GM10266 (cell line): Measurements from ENCODE around the gene SNRPD1.

Source experiments
- DNase-seq: peaks from one replicate; pipeline ENCODE4 v3.0.0; 2012; ENCODE audit errors: extremely low spot score
- CTCF ChIP-seq: IDR thresholded peaks from 2 replicates; pipeline ENCODE4 v1.5.1; 2012; ENCODE audit warnings: mild to moderate bottlenecking, low read depth; ENCODE audit not compliant: control insufficient read depth, insufficient read depth; ENCODE audit errors: missing control alignments

The SNRPD1 gene

DNA sequence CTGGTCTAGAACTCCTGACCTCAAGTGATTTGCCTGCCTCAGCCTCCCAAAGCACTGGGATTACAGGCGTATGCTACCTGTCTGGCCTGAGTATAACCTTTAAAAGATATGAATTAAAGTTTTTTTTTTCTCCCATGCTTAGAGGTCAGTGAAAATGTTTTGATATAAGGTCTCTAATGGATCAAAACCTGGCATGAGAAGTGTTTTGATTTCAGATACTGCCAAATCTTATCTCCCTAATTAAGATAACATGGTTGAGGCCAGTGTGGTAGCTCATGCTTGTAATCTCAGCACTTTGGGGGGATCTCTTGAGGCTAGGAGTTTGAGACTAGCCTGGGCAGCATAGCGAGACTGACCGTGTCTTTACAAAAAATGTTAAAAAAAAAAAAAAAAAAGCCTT is 41.2 kb downstream of the SNRPD1 start:
- no peak for TF ChIP-seq CTCF
- no peak for DNase-seq

DNA sequence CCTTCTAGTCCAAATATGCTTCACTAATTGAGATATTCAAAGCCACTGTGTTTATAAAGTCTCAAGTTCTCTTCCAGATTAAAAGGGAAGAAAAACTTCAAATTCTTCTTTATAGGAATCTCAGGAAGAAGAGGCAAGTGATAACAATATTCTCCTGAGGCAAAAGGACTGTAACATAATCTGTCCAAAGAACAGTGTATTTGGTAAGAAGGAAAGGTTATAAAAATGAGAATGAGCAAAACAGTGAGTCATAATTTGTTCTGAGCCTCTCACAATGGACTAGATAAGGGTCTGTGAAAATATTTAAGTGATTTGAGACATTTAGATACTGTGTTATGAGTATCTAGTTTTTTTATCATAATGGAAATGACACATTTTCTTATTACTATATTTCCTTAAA is 44.3 kb downstream of the SNRPD1 start:
- TF ChIP-seq CTCF = no peak
- no peak for DNase-seq

- DNase-seq = no peak
- TF ChIP-seq CTCF = no peak
Measured at GRCh38 chr18:21660078-21660477, 48.0 kb downstream of the SNRPD1 start.

- TF ChIP-seq CTCF = no peak
- DNase-seq = no peak
Measured at GRCh38 chr18:21662581-21662980, 50.5 kb downstream of the SNRPD1 start.

GRCh38 chr18:21663578-21663977 is 51.5 kb downstream of the SNRPD1 start:
- TF ChIP-seq CTCF = no peak
- DNase-seq = no peak

DNA sequence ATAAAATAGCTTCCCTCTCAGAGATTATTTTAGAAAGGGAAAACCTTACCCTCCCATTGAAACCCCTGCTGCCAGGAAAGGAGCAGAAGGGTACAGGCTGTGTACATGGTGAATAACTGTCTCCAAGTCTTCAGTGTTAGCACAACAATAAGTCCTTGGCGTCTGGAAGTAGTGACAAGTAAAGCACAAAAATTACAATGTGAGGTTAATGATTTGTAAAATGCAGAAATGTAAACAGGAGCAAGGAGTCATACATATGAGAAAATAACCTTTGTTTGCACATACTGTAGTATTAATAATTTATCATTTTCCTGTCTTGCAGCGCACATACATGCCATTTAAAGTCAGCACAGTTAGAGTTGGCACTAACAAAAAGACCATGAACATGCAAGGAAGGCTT is 52.0 kb downstream of the SNRPD1 start:
- no peak for DNase-seq
- no peak for TF ChIP-seq CTCF

DNA sequence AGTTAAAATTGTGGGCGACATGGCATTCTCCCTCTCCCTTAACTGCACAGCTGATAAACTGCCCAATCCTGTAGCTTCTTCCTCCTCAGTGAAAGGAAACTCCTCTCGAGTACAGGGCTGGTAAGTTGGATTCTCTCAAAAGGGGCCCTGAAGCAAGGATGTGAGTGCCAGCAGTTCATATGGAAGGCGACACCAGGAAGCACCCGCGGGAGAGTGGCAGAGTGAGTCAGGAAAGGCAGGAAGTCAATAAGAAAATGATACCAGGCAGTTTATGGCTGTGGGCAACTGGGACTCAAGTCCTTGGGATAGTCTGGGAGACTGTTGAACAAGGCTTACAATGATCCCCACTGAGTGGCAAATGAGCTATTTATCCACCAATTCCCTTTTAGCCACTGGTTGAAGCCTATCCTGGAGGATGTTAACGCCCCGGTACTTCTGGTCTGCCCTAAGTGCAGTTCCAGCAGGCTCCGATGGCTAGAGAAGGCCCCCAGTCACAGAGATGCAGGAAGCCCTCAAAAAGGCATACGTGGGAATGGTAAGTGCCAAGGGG is 57.7 kb downstream of the SNRPD1 start:
- DNase-seq = no peak
- no peak for TF ChIP-seq CTCF
